HG03039 (cell line): ENCODE measurements around the gene IFIH1.

Source experiments
- ATAC-seq: cut with Tn5 transposase; IDR thresholded peaks from one replicate; pipeline ENCODE4 v1.9.1; 2021; ENCODE audit warnings: mild to moderate bottlenecking, moderate library complexity; ENCODE audit not compliant: unreplicated experiment

The IFIH1 gene

DNA sequence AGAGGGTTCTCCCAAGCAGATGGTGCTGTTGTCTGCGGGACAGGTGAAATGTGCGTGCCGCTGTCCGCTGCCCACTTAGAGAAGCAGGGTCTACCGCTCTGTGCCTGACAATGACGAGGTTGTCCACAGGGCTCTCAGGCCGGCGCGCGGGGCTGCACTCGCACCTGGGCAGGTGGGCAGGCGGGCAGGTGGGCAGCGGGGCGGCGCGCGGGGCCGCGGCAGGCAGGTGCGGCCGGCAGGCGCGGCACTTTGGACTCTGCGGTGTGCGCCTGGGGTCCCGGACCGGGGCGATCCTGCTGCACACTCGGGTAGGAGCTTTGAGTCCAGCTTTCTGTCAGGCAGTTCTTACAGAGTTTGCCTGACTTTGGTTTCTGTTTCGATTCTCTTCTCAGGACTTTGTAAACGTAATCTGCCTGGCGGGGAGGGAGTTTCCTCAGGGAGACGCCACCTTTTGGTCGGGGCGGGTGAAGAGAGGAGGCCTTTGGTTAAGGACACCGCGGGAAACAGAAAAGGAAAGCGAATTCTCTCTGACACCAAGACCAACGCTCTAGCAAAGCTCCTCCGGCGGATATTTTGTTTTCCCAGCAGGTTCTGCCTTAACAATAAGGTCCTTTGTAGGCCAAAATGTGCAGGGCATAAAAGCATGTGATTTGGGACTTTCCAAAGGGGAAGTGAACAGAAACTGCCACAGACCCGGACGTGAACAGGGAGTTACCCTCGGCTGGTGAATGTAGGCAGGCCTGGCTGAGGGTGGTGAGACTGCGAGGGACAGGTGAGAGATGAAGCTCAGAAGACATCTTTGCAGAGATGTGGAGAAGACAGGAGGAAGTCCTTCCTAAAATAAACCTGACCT lies at the start of gene IFIH1:
Gene IFIH1, minus strand, starts transcription at position 357 of the 853 bp plus-strand sequence. CDS start 377 bp downstream, outside the sequence.
- peak; percentile 84 for ATAC-seq

DNA sequence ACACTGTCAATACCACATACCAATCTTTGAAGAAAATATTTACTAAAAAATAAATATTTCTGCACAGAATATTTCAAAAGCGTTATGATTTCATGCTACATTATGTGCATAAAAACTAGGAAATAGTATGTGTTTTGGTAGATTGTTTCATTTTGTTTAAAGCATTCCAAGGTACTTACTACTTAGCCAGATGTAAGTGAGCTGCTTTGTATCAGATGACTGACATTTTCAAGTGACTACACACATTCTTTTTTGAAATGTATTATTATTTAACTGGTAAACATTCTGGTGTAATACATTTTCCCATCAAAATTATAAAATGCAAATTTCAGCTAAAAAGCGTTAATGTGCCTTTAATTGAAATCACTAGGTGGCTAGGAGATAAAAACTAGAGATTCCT lies 46.9 kb upstream of the IFIH1 start:
- ATAC-seq: no peak

DNA sequence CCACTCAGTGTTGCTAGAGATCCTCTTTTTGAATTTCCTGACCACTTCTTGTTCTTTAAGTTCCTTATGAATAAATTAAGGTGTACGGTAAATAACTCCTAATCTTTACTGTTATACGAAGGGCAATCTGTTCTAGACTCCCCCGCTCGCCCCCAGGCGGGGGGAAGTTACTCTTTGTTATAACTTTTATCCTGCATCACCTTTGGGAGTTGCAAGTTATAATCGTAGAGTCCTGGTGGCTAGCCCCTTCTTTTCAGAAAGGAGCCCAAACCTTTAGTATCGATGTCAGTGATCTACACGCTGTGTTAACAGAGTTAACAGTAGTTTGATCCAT lies 26.1 kb upstream of the IFIH1 start:
- ATAC-seq: no peak

DNA sequence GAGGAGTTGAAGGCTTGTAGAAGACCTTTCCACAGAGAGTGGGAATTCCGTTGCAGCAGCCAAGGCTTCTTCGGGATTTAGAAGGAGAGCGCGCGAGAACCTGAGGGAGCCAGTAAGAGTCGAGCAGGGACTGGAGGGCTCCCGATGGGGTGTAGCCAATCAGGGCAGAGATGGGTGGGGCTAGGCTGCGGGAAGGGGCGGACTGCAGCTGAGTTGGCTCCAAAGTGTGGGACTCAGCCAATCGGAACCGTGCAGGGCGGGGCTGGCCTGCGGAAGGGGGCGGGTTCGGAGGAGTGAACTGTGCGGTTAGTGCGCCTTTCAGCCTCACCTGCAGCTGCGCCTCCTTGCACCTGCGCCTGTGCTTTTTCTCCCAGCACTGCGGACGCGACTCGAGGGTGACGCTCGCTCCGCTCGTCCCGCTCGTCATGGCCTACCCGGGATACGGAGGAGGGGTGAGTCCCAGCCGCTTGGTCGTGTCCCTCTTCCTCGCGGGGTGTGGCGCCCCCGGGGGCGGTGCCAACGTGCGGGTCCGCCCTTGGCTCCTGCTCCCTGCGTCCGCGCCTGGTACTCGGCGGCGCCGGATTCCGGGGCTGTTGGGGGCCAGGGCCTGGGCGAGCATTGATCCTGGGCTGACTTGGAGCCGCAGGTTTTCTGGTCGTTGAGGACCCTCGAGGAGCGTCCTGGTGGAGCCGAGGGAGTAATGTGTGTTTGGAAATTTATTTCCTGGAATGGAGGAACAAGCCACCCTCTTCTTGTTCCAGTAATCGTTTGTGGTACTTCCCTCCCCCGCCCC lies 25.5 kb upstream of the IFIH1 start, which contains the start of gene GCA:
Gene GCA, plus strand, starts transcription at position 309 of the 793 bp plus-strand sequence. Its CDS starts 117 bp downstream, at position 426.
- ATAC-seq: peak; percentile 99

DNA sequence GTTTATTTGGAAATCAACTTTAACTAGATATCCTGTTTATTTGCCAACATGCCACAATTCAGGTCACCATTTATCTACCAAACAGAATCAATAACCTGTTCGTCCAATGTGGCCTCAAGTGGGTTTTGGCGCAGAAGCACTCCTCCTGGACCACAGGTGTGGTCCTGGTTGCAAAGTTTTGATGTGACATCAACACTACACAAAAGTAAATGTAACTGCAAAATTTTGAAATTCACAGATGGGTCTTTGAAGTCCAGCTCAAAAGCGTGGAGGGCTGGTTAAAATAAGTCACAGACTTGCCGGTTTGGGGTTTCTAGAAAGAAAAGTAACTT lies 25.0 kb upstream of the IFIH1 start:
- ATAC-seq: no peak

DNA sequence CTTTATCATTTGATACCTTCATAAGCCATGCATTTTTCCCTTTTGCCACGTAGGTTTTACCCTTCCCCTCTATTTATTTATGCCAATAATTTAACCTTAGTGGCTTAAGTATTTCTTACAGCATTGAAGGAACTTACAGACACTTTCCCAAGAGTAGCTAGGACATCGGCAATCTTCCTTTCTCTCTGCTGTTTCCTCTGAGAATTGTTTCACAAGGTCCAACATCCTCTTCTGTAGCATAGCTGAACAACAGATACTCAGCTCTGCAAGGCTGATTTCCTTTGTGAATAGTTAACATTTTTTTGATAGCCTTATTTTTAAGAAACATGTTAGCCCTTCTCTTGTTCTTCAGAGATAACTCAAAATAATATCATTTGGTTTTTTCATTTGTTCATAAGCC lies 24.4 kb upstream of the IFIH1 start:
- ATAC-seq: no peak

DNA sequence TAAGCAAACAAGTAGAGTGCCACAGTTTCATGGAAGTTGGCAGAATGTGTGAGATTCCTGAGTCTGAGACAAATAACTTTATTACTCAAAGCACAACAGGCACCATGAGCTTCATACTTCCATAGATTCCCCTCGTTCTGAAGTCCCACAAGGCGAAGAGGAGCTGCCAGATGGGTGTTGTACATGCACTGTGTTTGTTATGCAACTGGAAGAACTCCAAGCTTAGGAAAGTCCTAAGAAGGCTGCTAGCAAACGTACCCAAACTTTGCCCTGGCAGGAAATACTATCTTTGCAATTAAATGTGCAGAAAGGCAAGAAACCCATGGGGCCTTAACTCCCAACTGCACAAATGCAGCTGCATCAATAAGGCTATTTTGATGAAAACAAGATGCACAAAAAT lies 23.8 kb upstream of the IFIH1 start:
- no peak for ATAC-seq

DNA sequence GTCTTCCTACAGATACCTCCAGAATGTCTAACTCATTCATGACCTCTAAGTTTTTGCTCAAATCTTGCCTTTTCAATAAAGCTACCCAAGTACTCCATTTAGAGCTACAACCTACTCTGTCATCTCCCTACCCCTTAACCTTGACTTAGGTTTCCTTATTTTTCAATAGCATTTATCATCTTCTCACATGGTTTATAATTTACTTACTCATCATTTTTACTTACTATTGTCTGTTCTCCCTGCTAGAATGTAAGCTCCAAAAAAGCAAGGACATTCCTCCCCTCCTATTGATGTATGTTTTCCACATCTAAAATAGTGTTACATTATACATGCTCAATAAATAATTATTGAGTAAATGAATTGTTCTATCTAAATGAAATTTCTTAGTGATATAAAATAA lies 22.3 kb upstream of the IFIH1 start:
- ATAC-seq: no peak

DNA sequence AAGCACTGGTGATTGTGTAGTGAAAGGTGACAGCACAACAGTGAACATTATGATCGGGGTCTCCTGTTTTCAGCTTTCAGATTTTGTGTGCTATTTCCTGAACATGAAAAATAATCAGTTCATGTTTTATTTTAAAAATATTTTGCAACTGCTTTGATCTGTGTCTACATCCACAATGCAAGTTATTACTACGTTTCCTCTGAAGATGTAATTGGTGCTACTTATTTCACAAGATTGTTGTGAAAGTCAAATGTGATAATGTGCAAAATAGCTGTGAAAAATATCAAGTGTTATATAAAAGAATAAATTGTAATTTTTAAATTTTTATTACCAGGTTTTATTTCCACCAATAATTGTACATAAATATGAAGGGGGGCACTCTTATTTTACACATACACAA lies 19.4 kb upstream of the IFIH1 start:
- ATAC-seq: no peak

DNA sequence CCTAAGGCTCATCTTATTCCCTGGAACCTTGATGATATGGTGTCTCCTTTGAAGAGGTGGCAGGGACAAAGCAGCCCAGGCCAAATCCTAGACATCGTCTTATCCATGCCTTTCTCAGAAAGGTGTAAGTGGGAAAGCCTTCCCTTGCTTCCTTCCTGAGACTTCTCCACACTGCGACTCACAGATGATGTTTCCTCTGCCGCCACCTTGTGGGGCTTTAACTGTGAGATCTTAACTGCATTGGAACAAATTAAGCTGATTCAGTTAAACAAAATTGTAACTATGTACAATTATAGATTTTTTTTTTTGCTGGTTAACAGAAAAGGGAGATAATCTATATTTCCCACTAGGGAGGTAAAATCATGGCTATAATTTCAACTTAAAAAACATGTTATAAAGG lies 15.5 kb upstream of the IFIH1 start:
- ATAC-seq: peak; percentile 66

DNA sequence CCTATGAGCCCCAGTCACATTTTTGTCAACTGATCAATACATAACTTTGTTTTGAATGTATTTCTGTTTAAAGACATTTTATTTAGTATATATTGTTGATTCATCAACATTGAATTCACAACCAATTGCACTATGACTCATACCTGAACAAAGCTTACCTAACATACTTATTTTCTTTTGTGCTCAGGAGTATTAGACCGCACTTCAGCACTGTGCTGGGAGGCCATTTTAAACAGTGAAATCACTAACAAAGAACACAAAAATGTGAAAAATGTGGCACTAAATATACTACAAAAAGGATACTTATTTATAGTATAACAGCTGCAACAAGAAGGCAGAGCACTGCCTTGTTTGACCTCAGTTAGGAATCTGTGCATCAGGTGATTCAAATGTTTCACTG lies 12.4 kb upstream of the IFIH1 start:
- no peak for ATAC-seq

DNA sequence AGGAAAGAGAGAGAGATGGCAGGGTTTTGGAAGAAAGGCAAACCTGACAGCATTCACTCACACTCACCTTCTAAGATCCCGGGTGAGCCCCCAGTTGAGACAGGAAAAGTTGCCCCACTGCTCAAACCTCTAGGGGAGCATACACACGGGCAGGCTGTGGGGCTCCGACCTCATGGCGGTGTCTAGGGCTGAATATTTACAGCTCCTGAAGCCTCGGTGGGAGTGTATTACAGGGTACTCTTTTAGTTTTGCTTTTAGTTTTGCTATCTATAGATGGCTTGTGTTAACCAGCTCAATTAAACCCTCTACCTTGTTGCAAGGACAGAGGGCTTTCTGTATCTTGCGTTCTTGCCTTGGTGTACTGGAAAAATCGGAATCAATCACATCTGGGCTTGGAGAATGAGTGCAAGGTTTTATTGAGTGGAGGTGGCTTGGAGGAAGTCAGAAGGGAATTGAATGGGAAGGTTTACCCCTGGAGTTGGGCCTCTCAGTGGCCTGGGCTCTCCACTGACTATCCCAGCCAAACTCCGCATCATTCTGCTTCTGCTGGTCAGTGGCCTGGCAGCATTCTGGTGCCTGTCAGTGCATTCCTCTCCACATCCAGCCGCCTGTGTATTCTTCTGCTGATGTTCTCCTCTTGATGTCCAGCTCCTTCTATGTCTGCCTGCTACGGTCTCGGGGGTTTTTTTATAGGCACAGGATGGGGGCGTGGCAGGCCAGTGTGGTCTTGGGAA lies 10.1 kb upstream of the IFIH1 start:
- peak; percentile 81 for ATAC-seq

DNA sequence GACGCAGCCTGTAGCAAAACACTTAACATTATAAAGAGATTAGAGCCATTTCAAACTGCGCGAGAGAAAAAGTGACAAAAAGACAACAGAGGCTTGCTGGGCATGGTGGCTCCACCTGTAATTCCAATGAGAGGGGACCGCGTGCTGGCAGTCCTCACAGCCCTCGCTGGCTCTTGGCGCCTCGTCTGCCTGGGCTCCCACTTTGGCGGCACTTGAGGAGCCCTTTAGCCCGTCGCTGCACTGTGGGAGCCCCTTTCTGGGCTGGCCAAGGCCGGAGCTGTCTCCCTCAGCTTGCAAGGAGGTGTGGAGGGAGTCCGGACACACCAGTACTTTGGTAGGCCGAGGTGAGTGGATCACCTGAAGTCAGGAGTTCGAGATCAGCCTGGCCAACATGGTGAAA lies 9.3 kb upstream of the IFIH1 start:
- ATAC-seq: no peak

DNA sequence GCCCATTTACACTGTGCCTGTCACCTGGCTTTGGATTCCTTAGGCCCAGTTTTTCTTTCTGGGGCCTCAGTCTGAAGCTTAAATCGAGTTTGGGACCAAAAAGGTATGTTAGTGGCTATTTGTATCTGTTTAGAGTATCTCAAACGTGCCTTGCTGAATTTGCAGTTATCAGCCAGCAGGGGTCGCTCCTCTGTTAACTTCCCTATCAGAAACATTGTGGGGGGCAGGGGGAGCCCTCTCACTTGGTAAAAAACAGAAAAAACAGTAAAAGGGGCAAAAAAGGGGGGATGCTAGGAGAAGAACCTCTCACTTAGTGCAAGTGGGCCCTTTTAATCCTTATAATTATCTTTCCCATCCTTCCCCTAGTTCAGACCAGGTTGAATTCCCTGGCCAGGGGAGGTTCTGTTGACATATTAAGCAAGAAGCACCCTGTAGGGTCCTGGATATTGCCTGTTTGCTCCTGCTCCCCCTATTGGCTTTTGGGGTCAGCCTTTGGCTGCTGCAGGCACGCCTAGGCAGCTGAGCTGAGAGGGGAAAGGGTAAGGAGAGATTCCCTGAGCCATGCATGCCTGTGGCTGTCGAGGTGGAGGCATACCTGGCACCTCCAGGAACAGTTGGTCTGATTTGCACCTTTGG lies 8.8 kb upstream of the IFIH1 start:
- ATAC-seq: no peak

DNA sequence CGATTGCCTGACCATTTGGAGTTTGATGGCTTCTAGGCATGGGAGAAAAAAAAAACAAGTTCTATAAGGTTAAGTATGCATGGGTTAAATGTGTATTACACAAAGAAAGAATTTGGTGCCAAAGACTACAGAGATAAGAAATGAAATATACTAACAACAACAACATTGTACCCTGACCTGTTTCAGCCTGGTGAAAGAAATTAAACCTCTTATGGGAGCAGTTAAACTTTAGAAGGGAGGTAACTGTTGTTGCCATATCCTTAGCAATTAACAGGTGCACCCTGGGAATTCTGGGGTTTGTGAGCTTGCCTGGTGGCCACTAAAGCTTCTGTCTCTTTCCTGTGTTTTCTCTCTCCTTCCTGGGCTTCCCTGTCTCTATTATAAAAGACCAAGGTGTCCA lies 6.5 kb upstream of the IFIH1 start:
- ATAC-seq: no peak

DNA sequence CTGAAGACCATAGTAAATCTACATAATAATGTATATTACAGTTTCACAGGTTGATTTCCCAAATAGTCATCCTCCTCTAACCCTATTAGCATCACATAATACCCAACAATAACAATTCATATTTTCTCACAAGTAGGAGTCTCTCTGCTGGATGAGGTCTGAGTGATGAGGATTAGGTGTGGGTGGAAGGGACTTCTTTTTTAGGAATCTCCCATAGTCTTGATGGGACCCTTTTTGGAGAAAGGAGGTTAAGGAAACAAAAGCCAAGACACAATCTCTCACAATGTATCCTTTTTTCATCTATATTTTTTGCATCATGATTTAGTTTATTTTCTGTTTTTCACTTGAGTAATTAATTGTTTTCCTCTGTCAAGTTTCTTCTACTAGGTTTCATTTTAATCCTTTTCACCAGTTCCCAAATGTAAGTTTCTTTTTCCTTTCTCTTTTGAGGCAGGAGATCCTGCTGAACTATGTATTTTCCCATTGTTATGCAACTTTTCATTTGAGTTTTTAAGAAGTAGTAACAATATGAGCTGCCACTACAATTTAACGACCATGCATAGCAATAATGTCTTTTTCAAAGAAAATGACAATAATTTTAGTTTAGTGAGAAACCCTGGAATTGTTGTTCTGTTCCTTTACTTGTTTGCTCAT lies 2.5 kb upstream of the IFIH1 start:
- no peak for ATAC-seq

DNA sequence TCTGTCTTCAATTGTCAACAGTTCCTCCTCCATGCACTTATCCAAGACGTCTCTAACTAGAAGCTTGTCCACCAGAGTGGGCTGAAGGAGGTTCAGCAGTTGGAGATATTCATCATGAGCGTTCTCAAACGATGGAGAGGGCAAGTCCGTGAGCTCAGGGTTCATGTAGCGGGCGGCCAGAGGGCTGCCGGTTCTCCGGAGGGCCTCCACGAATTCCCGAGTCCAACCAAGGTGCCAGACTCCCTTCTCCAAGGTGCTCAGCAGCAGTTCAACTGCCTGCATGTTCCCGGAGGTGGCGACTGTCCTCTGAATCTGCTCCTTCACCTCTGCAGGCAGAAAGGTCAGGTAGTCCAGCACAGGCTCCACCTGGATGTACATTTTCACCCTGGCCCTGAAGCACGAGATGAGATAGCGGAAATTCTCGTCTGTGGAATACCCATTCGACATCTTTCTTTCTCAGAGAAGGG lies 590 bp downstream of the IFIH1 start:
- ATAC-seq: peak; percentile 5

DNA sequence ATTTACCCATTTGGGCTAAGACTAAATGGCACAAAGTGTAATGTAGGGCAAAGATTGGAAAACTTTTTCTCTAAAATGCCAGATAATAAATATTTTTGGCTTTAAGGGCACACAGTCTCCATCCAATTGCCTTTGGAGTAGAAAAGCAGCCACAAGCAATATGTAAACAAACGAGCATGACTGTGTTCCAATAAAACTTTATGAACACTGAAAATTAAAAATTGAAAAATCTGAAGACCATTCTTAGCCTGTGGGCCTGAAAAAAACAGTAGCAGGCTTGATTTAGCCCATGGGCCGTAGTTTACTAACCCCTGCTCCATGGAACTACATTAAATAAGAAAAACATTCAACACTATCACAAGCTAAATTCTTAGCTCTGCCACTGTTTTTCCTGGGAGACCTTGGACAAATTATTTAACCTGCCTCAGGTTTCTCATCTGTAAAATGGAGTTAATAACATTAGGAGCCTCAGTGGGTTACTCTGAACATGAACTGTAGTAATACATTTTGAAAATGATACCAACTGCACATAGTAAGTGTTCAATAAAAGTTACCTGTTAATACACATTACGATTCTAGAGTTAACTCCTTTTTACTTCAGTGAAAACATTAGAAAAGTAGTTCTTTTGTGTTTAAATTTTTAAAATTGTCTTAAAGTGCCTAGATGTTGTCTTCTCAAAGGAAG lies 1.3 kb downstream of the IFIH1 start:
- ATAC-seq: no peak

DNA sequence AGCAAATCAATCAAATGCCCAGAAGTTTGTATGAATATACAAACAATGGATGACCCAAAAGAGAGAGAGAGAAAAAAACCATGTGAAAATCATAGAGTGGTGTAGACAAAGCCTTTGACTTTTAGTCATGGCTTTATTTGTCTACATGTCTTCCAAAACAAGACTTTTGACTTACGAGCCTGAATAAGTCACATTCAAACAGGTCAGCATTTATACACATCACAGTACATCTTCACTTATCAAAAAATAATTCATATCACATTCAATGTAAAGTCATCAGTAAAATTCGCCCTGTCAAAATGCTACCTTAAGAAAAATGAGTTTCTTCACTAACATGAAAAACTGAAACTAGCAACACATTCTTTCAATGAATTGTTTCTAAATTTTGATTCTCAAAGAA lies 1.9 kb downstream of the IFIH1 start:
- no peak for ATAC-seq

DNA sequence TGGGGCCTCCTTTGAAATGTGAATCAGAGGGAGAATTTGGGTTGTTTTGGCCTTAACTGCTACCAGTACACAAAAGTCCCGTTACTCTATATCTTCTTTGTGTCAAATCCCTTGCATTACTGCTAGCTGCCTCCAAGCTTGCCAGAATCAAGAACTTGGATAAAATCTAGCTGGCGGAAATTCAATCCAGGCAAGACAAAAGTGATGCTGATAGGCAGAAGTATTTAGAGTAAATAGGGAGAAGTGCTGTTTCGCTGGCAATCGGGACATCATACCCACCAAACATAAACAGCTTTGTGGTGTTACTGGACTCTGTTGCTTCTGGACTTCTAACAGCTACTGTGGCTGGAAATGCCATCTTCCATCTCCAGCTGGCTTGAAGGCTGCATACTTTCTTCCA lies 2.5 kb downstream of the IFIH1 start:
- no peak for ATAC-seq
